ENCODE results near the gene GIMAP2.

GRCh38 chr7:150665896-150666295 is 19.6 kb upstream of the GIMAP2 start:
- TF ChIP-seq CTCF (IDR thresholded peaks at IDR 0.05 in 4 of 5, conservative IDR thresholded peaks at IDR 0.05 in 1 of 5) (no peak), POLR2A (IDR thresholded peaks at IDR 0.05) (no peak)
